GM19468 (cell line): ENCODE data around the gene SLC18A3.

ENCODE experiments used
- ATAC-seq: cut with Tn5 transposase; IDR thresholded peaks from one replicate; pipeline ENCODE4 v1.9.1; 2021; ENCODE audit warnings: mild to moderate bottlenecking, moderate library complexity, moderate number of reproducible peaks; ENCODE audit not compliant: unreplicated experiment; ENCODE audit errors: extremely low read depth

The SLC18A3 gene

GRCh38 chr10:49610114-49610457 is at the start of gene SLC18A3:
SLC18A3 (plus strand) TSS chr10:49610310; CDS start chr10:49610741, 431 bp downstream.
- no peak for ATAC-seq

GRCh38 chr10:49560526-49560925 is 49.6 kb upstream of the SLC18A3 start:
- ATAC-seq: no peak

GRCh38 chr10:49562893-49563292 is 47.2 kb upstream of the SLC18A3 start:
- ATAC-seq: no peak

GRCh38 chr10:49564461-49565009 is 45.6 kb upstream of the SLC18A3 start:
- ATAC-seq: no peak

GRCh38 chr10:49567810-49568209 is 42.3 kb upstream of the SLC18A3 start:
- ATAC-seq: no peak

- ATAC-seq: no peak
Observed at GRCh38 chr10:49568235-49568634, 41.9 kb upstream of the SLC18A3 start.

GRCh38 chr10:49569031-49569631 is 41.0 kb upstream of the SLC18A3 start:
- ATAC-seq: no peak

GRCh38 chr10:49571388-49571787 is 38.7 kb upstream of the SLC18A3 start:
- no peak for ATAC-seq

GRCh38 chr10:49572594-49573114 is 37.5 kb upstream of the SLC18A3 start:
- no peak for ATAC-seq

- ATAC-seq: no peak
Observed at GRCh38 chr10:49575489-49576072, 34.5 kb upstream of the SLC18A3 start.

GRCh38 chr10:49577182-49577925 is 32.8 kb upstream of the SLC18A3 start:
- ATAC-seq: no peak

- ATAC-seq: no peak
Observed at GRCh38 chr10:49578392-49578791, 31.7 kb upstream of the SLC18A3 start.

GRCh38 chr10:49579621-49580020 is 30.5 kb upstream of the SLC18A3 start:
- ATAC-seq: no peak

- no peak for ATAC-seq
Observed at GRCh38 chr10:49585387-49585786, 24.7 kb upstream of the SLC18A3 start.

- ATAC-seq: no peak
Observed at GRCh38 chr10:49587981-49588380, 22.1 kb upstream of the SLC18A3 start.

GRCh38 chr10:49592726-49593563 is 17.2 kb upstream of the SLC18A3 start:
- ATAC-seq: no peak

GRCh38 chr10:49593564-49593875 is 16.6 kb upstream of the SLC18A3 start:
- ATAC-seq: no peak

- no peak for ATAC-seq
Observed at GRCh38 chr10:49593998-49594397, 16.1 kb upstream of the SLC18A3 start.

- ATAC-seq: no peak
Observed at GRCh38 chr10:49594594-49594993, 15.5 kb upstream of the SLC18A3 start.

GRCh38 chr10:49595003-49595712 is 15.0 kb upstream of the SLC18A3 start:
- no peak for ATAC-seq
